NCI-H748 (cell line): Measurements from ENCODE around the gene PON2.
"Not testable (repeated sequence)": the region's sequence is repeated elsewhere in the genome, so short reads cannot be mapped to it uniquely, and the experiment has no call there.

ENCODE experiments used
- DNase-seq: peaks from one replicate; lab custom pipeline; 2025; ENCODE audit not compliant: unreplicated experiment; lab: John Stamatoyannopoulos, UW

PON2 gene

DNA sequence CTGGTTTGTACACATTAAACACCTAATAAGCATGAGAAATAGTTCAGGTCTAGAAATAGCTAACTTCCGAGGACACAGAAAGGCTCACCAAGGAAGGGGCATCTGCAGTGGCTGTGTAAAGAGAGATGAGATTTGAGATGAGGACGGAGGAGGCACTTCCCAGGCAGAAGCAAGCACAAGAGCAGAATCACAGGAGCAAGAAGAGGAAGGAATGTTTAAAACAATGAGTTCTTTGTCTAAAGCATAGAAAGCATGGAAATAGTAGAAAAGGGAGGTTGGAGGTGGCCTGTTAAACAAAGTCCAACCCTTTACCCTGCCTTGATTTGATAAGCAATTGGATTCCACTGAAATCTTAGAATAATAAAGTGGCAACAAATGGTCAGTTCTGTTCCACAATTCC, 27.1 kb downstream of the PON2 start:
- no peak for DNase-seq

DNA sequence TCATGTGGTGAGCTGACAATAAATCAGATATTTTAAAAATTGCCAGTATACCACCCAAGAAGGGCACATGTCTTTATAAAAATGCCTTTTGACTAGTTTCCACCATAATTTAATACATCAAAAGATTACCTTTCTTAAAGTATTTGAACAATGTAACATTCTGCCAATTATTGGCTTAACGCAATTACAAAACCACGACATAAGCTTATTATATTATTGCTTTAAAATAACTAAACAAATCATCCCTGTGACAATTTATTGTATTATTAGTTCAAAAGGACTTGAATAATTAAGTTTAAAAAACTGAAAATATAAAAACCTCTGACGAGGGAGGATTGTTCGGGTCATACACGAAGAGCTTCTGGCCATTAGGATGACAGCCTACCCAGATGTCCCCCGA, 29.0 kb downstream of the PON2 start:
- DNase-seq = no peak

DNA sequence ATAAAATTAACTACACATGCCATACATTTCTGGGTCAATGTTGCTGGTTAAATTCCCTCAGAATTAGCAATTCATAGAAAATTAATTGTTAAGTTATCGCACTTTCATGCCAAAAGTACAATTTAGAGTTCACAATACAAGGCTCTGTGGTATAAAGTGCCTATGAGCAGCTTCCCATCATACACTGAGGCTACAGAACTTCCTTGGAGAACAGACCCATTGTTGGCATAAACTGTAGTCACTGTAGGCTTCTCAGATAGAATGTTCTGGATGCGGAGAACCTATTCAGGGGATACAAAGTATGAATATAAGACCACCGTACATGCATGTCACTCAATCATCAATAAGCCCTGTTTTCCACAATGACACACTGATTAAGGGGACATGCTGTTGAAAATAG, 29.6 kb downstream of the PON2 start:
- no peak for DNase-seq

DNA sequence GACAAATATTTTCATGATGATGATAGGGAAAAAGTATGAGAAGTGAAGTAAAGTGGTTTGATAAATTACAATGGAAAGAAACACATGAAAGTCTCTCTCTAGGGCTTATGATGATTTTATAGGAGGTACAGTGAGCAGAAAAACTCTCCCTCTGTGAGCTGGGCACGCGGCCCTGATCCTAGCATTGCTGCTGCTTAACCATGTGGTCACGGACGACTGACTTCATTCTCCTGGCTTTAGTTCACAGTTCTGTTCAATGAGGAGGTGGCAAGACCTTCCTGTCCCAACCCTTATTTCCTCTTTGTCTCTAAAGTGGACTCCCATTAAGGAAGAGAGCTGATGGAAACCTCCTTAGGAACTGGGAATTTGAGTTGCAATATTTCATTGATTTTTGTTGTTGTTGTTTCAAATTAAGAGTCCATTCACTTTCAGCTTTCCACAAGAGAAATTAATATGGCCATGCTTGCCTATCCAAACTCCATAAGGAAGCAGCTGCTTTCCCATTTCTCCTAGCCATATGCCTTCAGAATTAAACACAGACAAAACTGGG, 30.4 kb downstream of the PON2 start:
- no peak for DNase-seq

DNA sequence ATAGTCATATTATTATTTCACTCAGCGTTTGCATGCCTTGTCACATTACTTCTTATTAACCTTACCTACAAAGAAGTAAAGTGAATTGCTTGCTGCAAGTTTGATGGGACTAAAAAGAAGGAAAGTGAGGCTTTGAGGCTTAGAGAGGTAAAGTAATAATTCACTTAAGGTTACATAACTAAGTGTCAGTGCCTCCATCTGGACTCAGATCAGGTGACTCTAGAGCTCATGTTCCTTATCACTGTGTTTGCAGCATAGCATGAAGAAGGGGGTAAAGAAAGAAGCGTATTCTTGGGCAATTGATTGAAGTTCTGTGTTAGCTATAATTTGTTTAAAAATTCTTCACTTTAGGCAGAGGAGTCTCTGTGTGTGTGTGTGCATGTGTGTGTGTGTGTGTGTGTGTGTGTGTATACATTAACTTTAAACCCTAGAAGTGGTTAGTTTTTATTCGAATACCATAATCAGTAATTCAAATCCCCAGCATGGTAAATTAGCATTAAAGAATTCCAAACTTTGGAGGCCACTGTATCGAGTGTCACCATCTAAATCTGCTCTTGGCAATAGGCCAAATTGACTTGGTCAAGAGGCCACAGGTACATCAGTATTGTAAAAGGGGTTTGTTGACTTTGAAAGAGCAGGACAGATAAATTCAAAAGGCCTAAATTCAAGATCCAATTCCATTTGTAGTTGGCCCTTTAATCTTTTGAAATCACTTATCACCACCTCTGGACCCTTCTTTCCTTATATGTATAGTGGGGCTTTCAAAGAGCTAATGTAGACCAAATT, 36.5 kb downstream of the PON2 start:
- DNase-seq = peak; percentile 73

DNA sequence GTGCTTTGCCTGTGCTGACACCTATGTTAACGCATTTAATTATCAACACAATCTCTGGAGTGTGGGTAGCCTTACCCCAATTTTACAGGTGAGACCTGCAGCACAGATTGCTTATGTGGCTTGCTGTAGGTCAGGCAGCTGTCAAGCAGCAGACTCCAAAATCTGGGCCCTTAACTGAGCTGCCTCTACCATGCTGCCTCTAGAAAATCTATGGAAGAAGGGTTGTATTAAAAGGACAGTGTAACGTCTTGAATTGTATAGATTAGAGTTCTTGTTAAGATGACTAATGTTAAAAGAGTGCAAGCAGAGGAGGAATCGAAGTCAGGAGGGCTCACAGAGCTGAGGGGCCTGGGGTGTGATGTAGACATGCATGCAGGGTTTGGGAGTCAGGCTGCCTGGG, 37.4 kb downstream of the PON2 start:
- no peak for DNase-seq

DNA sequence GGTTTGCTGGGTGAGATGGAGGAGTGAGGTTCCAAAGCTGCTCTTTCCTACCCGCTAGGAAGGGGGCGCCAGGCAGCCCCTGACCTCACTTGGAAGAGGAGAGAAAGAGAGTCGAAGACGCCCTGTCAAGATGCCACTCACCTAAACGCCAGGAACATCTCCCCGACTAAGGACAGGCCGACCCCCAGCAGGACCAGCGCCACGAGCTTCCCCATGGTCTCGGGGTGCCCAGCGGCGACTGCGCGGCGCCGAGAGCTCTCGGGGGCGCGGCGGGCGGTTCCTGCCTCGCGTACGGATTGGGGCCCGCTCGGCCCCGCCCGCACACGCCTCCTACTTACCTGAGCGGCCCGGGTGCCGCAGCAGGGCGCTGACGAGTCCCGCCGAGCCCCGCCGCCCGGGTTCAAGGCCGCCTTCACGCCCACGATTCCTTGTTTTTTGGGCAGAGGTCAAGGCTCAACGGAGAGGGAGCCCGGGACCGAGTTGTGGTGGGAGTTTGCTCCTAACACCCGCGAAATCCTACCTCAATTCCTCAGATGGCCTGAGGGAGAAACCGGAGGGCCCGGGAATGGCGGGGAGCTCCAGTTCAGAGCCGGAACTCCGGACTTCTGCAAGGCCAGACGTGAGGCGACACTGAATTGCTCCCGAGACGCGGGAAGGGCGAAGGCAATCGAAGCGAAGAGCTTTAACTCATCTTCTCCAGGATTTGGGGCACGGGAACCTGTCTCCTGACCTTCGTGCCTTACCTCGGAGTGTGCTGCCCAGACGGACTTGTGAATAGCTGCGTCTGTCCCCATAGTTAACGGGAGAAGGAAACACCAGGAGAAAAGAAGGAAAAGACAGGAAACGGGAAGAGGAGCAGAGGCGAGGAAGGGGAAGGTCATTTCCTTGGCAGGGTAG, 38.4 kb downstream of the PON2 start, which contains the start of gene PON3:
Gene PON3 (minus strand): TSS at position 240 of the 897 bp plus-strand sequence. CDS start 25 bp downstream, at position 215.
- DNase-seq = no peak

DNA sequence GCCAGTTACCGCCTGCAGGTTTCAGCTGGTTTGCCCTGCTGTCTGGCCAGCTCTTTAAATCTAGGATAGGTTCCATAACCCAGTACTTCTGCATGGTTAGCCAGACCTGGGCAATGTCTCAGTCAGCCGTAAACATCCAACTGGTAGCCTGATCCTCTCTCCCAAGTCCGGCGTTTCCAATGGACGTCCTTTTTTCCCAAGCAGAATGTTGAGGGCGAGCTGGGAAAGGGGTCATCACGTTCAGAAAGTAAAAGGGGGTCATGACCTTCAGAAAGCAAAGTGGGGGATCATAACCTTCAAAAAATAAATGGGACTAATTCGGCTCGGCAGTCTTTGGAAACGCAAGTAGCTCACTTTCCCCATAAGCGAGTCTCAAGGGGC, 39.1 kb downstream of the PON2 start:
- no peak for DNase-seq

DNA sequence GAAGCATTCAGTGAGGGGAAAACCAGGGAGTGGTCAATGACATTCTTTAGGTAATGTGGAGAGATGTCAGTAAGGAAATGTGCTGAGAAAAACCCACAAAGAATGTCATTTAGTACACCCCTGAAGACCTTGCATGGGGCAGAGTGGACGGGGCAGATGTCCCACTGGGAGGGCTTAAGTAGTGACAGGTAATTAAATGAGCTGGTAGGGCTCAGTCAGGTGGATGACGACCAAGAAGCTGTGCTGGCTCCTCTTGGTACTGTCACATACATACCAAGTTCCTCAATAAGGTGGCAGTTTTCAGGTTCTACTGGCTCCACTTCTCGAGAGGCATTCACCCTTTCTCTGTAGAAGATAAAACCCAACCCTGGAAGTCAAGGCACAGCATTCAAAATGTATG, 40.5 kb downstream of the PON2 start:
- DNase-seq = no peak

DNA sequence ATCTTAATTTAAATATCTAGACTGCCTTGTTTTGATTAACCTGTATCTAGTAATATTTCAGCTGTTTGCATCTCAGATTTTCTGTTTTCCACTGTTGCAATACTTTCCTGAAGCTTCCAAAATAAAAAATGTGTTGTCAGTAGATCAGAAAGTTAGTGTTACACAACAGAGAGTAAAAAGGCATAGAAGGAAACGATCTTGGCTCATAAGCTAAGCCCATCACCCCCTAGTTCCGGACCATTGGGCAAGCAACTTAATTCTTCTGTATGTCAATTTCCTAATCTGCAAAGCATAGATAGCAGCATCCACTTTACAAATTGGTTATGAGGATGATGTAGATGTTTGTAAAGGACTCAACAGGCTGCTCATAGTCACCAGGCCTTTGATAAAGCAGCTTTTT, 43.1 kb downstream of the PON2 start:
- no peak for DNase-seq

DNA sequence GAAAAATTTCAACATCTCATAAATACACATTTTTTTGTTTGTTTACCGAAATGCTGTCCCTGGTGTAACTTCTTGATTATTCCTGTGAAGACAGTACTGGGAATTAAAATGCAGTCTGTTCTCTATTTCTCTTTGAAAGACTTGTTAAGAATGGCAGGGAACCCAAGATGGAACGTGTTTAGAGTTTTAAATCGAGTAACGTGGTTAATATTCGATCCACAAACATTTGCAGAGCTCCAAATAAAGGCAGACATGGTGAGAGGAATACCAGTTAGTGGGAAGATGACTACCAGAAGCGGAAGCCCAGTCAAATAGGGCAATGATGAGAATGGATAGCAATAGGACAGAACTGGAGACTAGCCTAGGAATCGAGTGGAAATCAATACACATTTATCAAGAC, 45.3 kb downstream of the PON2 start:
- DNase-seq = no peak

DNA sequence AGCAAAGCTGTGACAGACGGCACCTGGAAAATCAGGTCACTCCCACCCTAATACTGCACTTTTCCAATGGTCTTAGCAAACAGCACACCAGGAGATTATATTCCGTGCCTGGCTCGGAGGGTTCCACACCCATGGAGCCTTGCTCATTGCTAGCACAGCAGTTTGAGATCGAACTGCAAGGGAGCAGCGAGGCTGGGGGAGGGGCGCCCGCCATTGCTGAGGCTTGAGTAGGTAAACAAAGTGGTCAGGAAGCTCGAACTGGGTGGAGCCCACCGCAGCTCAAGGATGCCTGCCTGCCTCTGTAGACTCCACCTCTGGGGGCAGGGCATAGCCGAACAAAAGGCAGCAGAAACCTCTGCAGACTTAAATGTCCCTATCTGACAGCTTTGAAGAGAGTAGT, 55.4 kb downstream of the PON2 start:
- DNase-seq = not testable (repeated sequence)

DNA sequence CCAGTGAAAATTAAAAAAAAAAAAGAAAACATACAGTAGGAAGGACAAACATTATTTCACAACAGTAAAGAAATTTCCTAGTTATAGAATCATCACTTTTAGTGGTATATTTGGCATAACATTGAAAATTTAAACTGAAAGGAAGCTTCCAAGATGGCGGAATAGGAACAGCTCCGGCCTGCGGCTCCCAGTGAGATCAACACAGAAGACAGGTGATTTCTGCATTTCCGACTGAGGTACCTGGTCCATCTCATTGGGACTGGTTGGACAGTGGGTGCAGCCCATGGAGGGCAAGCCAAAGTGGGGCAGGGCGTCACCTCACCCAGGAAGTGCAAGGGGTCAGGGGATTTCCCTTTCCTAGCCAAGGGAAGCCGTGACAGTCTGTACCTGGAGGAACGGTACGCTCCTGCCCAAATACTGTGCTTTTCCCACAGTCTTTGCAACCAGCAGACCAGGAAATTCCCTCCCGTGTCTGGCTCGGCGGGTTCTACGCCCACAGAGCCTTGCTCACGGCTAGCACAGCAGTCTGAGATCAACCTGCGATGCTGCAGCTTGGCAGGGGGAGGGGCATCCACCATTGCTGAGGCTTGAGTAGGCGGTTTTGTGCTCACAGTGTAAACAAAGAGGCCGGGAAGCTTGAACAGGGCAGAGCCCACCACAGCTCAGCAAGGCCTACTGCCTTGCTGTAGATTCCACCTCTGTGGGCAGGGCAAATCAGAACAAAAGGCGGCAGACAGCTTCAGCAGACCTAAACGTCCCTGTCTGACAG, 58.0 kb downstream of the PON2 start:
- DNase-seq = no peak

DNA sequence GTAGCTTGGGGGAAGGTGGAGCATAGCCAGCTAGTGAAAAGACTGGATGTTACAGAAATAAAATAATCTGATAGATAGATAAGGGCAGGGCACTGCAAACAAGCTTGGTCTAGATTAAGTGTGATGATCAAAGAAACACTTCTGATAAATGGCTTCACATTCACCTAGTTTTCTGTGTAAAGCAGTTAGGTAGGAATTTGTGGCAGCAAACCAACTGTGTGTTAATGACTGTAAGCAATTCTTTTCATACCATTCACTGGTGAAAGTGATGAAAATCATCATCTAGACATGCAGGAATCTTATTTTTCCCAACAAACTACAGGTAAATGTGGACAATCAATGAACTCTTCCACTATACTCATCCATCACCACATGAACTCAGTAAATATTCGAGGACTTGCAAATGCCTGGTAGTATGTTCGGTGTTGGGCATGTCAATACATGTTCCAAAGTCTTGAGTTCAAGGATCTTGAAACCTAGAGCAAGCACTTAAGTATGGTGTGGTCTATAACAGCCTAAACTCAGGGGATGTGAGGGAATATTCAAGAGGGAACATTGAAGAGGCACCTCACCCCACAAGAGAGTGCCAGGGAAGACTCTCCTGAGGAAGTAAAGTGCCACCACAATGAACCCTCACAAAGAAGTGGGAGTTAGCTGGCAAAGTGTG, 59.1 kb downstream of the PON2 start:
- DNase-seq = no peak

DNA sequence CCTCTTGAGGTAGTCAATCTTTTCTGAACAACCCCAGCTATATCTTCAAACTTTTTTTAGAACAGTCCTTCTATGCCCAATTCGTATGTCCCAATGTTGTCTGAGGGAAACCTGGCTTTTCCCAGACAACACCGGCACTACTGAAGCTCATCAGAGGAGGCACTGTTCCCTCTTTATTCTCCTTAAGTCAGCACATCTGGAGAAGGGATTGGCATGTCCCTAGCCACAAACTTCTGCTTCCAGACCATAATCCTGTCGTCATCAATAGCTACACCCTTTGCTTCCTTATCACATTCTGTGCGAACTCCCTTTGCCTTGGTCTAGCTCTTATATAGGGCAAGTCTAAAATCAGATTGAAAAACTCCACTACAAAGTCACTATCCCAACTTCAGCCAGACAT, 61.5 kb downstream of the PON2 start:
- DNase-seq = no peak

DNA sequence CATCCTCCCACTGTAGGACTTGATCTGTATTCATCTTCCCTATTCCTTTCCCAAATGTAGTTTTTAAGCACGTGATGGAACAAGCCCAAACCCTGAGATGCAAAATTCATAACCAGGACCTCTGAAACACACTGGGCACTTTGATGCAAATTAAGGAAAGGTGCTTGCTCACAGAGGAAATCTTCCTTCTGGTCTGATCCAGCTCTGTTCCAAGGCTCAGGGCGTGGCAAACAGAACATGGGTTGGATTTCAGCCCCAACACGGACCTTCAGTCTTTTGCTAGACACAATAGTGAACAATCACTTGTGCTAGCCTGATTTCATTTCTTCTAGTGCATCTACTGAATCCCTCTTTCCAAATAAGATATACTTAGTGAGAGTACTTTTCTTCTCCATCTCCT, 66.6 kb downstream of the PON2 start:
- no peak for DNase-seq

DNA sequence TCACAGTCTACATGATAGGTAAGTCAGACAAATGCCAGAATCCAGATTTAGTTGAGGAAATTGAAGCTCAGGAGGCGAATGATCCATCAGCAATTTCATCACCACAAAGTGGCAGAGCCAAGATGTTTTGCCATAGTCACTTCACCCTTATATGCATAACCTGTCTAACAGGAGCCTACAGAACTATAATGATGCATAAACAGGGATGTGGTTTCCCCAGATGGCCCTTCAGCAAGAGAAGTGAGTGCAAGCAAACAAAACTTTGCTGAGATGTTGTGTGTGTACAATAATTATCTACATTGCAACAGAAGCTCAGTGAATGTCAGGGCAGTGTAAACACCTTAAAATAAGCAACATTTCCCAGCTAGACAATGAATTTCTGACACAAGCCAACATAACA, 67.2 kb downstream of the PON2 start:
- peak; percentile 65 for DNase-seq

DNA sequence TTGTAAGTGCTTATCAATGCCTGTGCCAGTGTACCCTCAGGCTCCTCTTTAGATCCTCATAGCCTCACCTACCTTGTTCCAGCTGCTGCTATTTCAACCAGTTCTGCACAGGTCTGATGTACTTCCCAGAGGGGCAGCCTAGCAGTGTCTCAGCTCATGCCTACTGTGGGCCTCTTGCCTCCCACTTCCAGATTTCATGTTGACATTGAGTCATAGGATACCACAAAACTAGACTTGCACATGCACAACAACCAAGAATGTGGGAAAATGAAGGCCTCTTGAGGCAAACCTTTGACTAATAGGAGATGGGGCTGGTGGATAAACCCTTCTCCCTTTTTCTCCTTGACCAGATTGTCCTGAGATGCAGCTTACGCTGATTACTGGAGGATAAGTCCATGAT, 69.7 kb downstream of the PON2 start:
- no peak for DNase-seq

DNA sequence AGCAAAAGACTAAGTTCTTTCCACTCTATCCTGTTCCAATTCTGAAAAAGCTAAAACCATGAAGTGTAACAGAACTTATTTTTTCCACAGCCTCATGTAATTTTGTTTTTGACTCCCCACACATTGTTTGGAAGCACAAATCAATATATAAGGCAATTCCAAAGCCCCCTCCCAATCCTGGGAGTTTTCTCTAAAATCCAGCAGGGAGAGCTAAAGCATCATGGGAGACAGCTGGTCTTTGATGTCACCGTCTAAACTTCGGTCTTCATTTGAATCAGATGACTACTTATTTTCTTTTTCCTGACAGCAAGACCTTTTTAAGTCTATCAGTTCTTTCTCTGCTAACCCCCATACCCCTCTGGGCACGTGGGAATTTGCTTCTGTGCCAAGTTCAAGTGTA, 77.2 kb downstream of the PON2 start:
- DNase-seq = peak; percentile 37
